Tibial artery (tissue), 4 donors: ENCODE results near the gene CLK4.

Source experiments
- DNase-seq, 2 donors: peaks; one replicate each; pipeline ENCODE4 v3.0.0-alpha.2; 2019
- H3K27ac ChIP-seq, 2 donors: fragments of 200-600 bp; sonication (generic) in 1 of 2; 1 replicate in 1 of 2; 2 replicates in 1 of 2; pipeline ENCODE4 v1.5.1; 2018 to 2019; ENCODE audit warnings: mild to moderate bottlenecking in 1 of 2
- H3K27me3 ChIP-seq, 2 donors: fragments of 200-600 bp; sonication (generic) in 1 of 2; one replicate each; pipeline versions ENCODE4 v1.5.1 to v1.6.0; 2016 to 2019
- H3K36me3 ChIP-seq, 3 donors: fragments of 200-600 bp; sonication (generic) in 2 of 3; one replicate each; pipeline ENCODE4 v1.5.1; 2016 to 2019; ENCODE audit warnings: mild to moderate bottlenecking in 2 of 3
- H3K4me1 ChIP-seq, 4 donors: fragments of 200-600 bp; sonication (generic) in 2 of 4; 1 replicate in 3 of 4; 2 replicates in 1 of 4; pipeline ENCODE4 v1.5.1; 2016 to 2019
- H3K4me3 ChIP-seq, 2 donors: fragments of 200-600 bp; sonication (generic) in 1 of 2; 1 replicate in 1 of 2; 2 replicates in 1 of 2; pipeline ENCODE4 v1.5.1; 2018 to 2019; ENCODE audit warnings: mild to moderate bottlenecking in 2 of 2
- H3K9me3 ChIP-seq, 3 donors: fragments of 200-600 bp; sonication (generic) in 1 of 3; one replicate each; pipeline ENCODE4 v1.5.1; 2016 to 2019
- CTCF ChIP-seq, 2 experiments: fragments of 200-600 bp in 1 of 2; fragments of 450-650 bp in 1 of 2; IDR thresholded peaks; one replicate each; pipeline ENCODE4 v1.5.1; 2017 to 2019; ENCODE audit warnings: antibody characterized with exemption in 2 of 2, mild to moderate bottlenecking in 1 of 2, moderate library complexity in 1 of 2
- intact Hi-C: fragments of 100-400 bp; cut with DNase I; formaldehyde crosslinking; loops from one replicate; pipeline ENCODE4 v1.15.0; 2023; ENCODE audit warnings: low total_unique reads

The CLK4 gene

GRCh38 chr5:178625679-178626483 lies 969 bp downstream of the CLK4 start:
- Histone ChIP-seq H3K4me1 (peaks cover 0 to 48% (median 20%) of the 10 kb centered on the region in 4 donors), H3K9me3 (no peaks in the 10 kb centered on the region), H3K27me3 (no peaks in the 10 kb centered on the region), H3K27ac (peak overlapping the region; percentile 89 to 97), H3K4me3 (peak overlapping the region; percentile 73 to 80), H3K36me3 (peaks cover 17 to 23% (median 22%) of the 10 kb centered on the region in 3 donors)
- DNase-seq: no peak
- no peak for TF ChIP-seq CTCF (IDR thresholded peaks at IDR 0.05)
- intact Hi-C loops: loop anchor here (10.0 kb wide), 1 partner anchor 99 kb away; no protein-coding TSS in a partner anchor

DNA sequence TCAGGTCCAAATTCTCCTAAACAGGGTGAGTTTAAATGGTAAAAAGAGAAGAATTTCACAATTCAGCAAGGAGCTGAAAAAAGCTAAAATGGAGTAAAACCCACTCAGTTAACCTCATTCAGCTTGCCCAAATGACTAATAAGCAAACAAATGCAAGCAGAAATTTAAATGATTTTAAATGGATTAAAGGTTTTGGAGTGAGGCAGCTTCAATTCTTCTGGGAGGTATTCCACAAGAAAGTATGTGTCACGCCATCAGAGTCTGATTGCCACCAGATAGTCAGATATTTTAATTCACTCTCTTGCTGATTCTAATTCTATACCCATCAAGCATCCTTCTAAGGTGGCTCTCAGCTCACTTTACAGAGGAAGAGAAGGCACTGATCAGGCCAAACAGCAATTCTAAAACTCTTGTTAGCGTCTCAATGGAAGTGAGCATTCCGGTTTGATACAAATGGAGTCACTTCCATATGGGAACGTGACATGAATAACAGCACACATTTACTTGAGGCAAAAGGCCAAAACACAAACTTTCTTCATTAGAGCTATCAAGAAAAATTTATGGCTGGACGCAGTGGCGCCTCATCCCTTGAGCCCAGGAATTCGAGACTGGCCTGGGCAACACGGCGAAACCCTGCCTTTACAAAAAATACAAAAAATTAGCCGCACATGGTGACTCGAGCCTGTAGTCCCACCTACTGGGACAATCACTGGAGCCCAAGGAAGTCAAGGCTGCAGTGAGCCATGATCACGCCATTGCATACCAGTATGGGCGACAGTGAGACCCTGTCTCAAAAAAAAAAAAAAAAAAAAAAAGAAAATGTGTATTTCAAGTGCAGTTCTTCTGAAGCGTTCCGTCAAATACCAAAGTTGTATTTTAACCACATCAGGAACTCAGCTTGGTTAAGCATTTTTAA lies 2.0 kb downstream of the CLK4 start:
- H3K27me3 ChIP-seq: no peaks in the 10 kb centered on the region
- H3K4me1 ChIP-seq: peaks cover 0 to 58% (median 20%) of the 10 kb centered on the region in 4 donors
- H3K9me3 ChIP-seq: no peaks in the 10 kb centered on the region
- intact Hi-C loops: loop anchor here (10.0 kb wide), 1 partner anchor 100 kb away; no protein-coding TSS in a partner anchor
- H3K36me3 ChIP-seq: peaks cover 27 to 31% (median 27%) of the 10 kb centered on the region in 3 donors
- TF ChIP-seq CTCF (IDR thresholded peaks at IDR 0.05): no peak
- H3K27ac ChIP-seq: peak overlapping the region; percentile 89 to 97
- peak overlapping the region; percentile 73 to 80 for H3K4me3 ChIP-seq
- DNase-seq: no peak

DNA sequence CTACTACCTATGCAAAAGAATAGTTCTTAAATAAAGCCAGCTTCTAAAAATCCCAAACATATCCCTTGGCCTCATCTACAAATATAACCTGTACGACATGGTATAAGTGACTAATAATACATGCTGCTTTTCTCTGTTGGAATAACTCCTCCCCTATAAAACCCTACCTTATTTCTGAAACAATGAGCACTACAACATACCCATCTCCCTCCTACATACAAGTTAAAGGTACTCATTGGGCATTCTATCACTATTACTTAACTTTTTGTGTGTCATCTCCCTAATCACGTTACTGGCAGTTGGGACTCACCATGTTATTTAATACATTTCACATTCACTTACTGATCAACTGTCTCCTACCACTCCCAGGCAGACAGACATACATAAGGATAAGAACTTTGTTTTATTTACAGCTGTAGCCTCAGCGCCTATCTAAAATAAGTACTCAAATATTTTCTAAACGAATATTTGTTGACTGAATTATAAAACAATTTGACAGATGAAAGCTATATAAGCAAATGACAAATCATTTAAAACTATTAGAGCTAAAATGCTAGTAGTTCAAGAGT lies 4.1 kb downstream of the CLK4 start:
- DNase-seq: no peak
- Histone ChIP-seq H3K36me3 (peaks cover 46 to 53% (median 48%) of the 10 kb centered on the region in 3 donors), H3K27ac (no peak overlapping the region), H3K9me3 (no peaks in the 10 kb centered on the region), H3K4me1 (peaks cover 0 to 64% (median 22%) of the 10 kb centered on the region in 4 donors), H3K27me3 (no peaks in the 10 kb centered on the region), H3K4me3 (no peak overlapping the region)
- intact Hi-C loops: loop anchor here (10.0 kb wide), 1 partner anchor 102 kb away; no protein-coding TSS in a partner anchor
- no peak for TF ChIP-seq CTCF (IDR thresholded peaks at IDR 0.05)

- H3K4me3 ChIP-seq: no peak overlapping the region
- intact Hi-C loops: no loop called here
- no peak overlapping the region for H3K27ac ChIP-seq
- no peak for TF ChIP-seq CTCF (IDR thresholded peaks at IDR 0.05)
- no peaks in the 10 kb centered on the region for H3K27me3 ChIP-seq
- no peaks in the 10 kb centered on the region for H3K9me3 ChIP-seq
- no peak for DNase-seq
- H3K4me1 ChIP-seq: peaks cover 0 to 50% (median 19%) of the 10 kb centered on the region in 4 donors
- H3K36me3 ChIP-seq: peaks cover 78 to 84% (median 80%) of the 10 kb centered on the region in 3 donors
These were observed 7.5 kb downstream of the CLK4 start for GRCh38 chr5:178619390-178619789.

- Histone ChIP-seq H3K27me3 (no peaks in the 10 kb centered on the region), H3K4me1 (no peaks in the 10 kb centered on the region), H3K4me3 (no peak overlapping the region), H3K36me3 (peaks cover 91 to 98% (median 95%) of the 10 kb centered on the region in 3 donors), H3K27ac (no peak overlapping the region), H3K9me3 (no peaks in the 10 kb centered on the region)
- intact Hi-C loops: no loop called here
- no peak for TF ChIP-seq CTCF (IDR thresholded peaks at IDR 0.05)
- no peak for DNase-seq
These were observed 14.6 kb downstream of the CLK4 start for GRCh38 chr5:178612299-178612698.
